GM19438 (cell line): ENCODE results near the gene RHBG.

Experiments used
- ATAC-seq: cut with Tn5 transposase; IDR thresholded peaks from one replicate; pipeline ENCODE4 v1.9.1; 2021; ENCODE audit warnings: low read depth; ENCODE audit not compliant: unreplicated experiment

RHBG gene

DNA sequence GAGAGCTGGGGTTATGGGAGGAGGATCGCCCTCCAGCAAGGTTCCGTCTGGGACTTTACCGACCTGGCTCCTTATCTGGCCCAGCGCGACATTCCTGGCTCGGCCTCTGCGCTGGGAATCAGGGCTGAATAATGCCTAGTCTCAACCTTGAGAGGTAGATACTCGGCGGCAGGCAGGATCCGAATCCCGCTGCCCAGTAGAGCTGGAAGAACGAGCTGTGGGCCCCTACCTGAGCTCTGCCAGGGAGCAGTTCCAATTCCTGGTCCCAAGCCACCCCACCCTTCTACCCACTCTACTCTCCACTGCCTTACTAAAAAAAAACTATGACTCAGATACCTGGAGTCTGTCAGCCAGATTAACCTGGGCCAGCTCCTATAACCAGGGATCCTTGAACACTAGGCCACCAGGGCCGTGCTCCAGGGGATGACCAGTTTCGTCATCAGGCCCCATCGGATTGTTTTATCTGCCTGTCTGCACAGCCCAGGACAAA is 53.6 kb downstream of the RHBG start:
- ATAC-seq = no peak

DNA sequence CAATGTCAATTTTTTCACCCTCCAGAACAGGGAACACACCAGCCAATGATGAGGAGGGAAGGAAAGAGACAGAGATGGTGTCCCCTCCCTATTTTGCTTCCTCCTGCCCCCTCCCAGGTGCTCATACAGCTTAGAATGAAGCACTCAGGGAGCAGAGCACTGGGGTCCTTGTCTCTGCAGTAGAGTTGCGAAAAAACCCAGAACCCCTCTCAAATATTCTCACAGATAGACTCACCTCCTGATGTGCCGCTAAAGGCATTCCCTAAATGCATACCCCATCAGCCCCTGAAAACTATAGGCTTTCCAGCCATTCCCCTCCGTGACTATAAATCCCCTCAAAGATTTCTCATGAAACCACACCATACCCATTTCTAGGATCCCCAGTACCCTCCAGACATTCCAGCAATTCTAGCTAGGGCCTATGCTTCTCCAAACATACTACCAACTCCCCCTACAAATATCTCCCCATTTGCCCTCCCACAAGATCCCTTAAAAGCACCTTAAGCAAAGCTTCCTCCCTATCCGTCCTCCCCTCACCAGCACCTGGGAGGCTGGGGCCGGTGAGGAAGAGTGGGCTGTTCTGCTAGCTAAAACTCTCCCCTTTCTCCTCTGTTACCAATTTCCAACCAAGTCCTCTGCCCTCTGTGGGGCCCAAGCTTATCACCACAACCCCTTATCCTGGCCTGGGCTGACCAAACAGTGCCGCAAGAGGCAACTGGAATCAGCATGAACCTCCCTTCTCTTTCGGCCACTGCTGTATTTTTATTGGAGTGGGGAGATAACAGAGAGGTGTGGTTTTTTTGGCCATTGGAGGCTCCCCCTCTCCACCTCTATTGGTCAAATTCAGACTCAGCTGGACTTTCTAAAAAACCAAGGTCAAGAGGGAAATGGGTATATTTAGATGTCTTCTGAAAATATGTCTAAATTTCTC is 54.7 kb downstream of the RHBG start:
- ATAC-seq = no peak

DNA sequence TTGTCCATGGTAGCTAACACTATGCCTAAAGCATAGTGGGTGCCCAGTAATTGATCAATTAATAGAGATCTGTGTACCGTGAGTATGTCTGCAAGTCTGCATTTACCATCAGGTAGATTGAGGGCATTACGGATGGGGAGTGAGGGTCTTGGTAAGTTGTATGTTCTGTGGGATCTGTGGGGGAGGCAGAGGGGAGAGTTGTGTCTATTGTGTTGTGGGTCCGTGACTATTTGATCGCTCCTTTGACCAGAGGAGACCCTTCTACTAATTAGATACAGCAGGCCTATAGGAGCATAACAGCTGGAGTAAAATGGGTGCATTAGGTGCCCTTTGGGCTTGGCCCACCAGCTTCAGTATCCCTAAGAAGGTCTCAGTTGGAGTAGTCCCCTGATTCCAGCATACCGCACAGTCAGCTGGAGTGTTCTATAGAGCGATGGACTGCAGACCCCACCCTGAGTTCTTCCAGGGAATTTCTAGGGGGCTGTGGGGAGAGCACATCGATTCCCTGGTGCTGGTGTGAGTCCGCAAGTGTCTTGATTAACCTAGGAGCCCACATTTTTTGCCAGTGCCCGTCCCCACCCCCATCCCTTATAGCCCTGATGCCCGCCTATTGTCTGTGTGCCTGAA is 55.9 kb downstream of the RHBG start:
- no peak for ATAC-seq

DNA sequence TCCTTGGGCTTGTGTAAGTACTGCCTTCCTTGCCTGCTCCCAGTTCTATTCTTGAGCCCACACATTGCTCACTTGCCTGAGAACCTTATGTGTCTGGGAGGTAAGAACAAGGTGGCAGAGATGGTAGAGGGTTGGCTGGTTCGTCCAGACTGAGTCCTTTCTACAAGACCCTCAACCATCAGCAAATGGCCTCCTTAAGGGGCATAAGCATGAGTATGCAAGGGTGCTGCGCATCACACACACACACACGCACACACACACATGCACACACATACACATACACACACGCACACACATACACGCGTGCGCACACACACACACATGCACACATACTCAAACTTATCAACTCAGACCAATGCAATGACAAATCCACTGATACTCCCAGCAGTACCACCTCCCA is 56.9 kb downstream of the RHBG start:
- ATAC-seq = no peak

DNA sequence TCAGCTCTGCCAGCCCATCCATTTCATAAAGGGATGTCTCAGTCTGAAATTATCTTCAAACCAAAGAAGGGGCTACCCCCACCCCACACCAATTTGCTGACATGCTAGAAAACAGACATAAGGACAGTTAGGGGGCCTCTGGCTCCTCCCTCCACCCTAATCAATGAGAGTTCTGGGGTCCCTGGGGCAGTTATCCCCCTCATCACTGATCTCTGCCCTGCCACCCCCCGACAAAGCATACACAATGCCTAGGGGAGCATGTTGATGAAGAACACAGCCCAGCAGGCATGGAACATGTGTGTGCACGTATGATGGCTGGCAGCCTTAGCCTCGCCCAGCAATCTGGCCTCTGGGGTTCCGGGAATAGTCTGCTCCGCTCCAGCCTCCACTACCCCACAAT is 58.9 kb downstream of the RHBG start:
- ATAC-seq = no peak

DNA sequence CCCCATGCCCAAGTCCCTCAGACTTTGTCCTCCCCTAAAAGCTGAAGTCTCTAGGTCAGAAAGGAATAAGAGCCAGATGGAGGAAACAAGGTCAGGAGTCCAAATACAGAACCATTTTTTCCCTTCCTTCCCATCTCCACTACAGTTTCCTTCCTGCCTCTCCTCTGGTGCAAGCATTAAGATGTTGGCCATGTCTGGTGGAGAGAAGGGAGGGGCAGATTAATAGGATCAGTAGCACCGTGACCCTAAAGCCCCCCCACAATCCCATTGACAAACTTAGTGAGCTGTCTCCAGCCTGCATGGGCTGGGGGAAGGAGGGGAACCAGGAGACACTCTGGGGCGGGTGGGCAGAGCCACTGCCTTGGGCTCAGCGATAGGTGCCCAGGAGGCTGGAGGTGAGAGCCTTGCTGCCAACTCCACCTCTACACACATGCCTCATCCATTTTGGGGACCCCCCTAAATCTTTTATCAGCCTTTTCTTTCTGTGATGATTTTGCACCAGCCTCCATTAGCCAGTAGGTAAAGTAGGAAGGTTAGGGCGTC is 59.8 kb downstream of the RHBG start:
- ATAC-seq = no peak

DNA sequence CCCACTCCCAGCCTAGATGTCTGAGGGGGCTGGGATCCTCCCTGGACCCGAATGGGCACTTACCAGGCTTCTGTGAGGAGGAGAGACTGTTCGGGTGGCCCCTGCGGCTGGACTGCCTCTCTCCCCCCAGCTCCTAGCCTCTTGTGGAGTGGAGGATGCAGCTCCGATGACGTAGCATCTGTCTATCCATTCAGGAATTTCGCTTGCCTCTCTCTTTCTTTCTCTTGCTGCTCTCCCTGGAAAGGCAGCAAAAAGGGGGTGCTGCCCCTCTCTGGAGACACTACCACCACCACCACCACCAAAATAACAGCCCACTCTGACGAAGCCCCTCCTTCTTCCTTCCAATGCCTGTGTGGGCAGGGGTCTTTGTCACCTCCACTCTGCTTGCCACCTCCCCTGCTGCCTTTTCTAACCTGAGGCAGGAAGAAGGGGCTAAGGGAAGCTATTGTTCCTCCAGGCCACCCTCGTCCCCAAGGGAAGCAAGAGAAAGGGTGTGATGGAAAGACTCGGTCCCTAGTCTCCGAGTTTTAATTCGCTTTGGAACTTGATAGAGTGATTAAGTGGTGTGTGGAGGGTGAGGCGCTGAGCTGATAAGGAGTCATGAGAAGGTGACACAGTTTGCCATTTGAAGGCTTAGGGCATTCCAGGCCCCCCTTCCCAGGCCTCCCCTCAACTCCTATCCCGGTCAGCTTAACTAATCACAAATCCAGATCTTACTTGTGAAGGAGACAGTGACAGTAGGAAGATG is 60.5 kb downstream of the RHBG start:
- no peak for ATAC-seq

DNA sequence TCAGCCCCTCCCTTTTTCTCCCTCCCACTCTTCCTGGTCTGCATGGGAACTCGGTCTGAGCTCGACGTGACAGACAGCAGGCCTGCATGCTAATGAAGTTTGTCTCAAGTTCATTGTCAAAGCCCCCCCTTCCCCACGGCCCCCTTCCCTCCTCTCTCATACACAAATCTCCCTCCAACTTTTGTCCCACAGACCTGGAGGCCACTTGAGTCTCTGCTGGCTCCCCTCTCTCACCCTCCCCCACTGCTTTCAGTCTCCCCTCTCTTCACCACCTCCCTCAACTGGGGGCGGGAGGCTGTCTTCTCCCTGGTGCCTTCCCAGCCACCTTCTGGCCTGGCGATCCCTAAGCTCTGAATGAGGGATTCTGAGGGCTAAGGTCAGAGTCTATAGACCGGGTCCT is 61.3 kb downstream of the RHBG start:
- ATAC-seq = no peak

DNA sequence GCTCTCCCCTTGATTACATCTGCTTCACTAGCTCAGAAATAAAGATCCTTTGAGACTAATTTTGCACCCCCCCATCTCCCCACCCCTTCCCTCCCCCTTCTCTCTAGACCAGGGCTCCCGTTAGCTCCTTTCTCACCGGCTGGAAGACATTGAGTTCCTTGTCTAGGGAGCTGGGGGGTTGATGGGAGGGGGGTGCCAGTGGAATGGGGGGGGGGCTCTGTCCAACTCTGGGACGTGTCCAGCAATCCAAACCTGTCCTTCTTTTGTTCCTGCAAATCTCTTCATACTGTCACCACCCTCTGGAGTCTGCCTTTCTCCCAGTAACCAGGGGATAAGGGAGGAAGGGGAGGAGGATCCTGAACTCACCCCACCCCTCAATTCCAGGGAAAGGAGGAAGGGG is 61.9 kb downstream of the RHBG start:
- ATAC-seq = no peak

DNA sequence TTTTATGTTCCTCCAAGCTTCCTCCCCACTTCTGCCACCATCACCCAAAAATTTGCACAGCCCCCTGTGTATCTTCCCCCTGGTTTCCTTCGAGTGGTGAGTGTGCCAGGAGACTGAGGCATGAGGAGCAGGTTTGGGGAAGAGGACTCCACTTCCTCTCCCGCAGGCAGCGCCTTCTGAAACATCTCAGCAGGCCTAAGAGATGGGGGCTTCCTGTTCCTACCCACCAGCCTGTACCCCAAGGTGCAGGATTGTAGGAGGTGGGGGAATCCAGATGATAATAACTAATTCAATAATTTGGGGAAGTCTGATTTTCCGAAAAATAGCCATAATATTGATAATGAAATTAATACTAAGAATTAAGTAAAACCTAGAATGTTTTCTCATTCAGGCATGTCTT is 62.4 kb downstream of the RHBG start:
- ATAC-seq = no peak

DNA sequence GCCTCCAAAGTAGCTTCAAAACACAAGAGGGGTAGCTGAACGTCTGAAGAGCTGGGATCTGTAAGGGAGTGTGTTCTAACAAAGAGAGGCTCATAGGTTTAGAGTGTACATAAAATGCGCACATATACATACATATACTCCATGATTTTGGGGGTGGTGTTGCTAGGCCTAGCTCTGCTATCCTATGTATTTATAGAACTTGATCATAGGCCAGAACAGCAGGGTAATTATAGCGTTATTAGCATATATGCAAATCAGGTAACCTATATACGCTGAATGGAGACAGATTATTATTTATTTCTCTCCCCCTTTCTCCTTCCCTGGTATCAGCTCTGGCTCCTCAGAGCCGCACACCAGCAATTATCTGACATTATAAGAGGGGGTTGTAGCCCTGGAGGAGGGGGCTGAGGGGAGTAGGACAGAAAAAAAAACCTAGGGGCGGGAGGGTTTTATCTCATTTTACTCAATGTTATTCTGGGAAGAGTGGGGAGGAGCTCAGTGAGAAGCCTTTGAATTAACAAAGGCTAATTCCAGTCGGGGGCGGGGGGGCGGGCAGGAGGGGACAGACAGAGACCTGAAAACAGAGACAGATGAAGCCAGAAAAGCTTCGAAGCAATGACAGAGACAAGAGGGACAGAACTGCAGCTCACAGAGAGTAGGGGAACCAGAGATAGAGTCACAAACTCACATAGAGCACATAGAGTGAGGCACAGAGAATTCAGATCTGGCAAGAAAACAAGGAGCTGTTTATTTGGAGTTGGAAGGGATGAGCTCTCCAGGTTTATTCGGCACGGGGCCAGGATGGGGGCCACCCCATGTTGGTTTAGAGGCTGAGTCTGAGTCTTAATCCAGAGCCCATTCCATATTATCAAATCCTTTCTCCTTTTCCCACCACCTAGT is 63.0 kb downstream of the RHBG start:
- no peak for ATAC-seq

DNA sequence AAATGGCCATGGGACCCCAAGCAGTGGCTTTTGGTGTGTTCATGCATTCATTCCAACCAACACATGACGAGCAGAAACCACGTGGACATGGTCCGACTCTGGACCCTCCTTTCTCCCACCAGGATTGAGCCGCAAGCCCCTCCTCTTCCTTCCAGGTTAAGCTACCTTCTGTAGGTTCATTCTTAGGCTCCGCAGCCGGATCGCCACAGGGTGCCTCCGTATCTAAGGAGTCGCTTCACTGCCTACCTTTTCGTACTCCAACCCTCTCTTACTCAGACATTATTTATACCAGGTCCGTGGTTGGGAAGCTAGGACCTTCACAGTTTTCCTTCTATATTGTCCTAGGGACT is 63.6 kb downstream of the RHBG start:
- ATAC-seq = no peak

DNA sequence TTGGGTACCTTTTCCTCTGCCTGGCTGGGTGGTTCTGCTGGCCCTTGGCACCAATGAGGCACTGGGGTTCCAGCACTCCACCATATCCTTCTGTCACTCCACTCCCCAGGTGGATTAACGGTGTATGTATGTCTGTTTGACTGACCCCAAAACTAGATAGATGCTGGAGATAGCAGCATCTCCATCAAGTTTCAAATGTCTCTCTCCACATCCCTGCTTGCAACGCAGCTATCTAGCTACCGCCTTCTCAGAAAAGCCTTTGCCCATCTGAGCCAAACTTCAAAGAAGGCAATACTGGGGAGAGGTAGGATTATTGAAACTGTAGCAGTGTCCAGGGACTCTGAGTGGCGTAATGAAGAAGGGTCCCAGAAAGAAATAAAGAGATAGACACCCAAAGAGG is 64.0 kb downstream of the RHBG start:
- ATAC-seq = no peak

DNA sequence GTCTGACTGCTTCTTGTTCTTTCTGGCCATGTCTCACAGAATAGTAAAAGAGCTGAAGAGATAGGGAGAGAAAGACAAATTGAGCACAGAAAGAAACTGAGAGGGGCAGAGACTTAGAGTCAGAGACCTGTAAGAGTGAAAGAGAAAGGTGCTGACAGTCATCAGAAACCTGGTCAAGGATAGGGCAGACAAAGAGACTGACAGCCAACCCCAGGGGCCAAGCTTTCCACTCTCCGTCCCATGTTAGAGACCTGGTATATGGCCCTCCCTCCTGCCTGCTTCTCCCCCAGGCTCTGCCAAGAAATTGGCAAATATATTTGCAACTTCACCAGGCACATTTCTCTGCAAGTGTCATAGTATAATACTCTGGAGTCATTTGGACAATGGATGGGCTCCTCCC is 64.6 kb downstream of the RHBG start:
- ATAC-seq = no peak
